ENCODE data around the gene FES.
A peak's percentile ranks its signal among the peaks of the same experiment; 100 is the strongest.

Gene FES

DNA sequence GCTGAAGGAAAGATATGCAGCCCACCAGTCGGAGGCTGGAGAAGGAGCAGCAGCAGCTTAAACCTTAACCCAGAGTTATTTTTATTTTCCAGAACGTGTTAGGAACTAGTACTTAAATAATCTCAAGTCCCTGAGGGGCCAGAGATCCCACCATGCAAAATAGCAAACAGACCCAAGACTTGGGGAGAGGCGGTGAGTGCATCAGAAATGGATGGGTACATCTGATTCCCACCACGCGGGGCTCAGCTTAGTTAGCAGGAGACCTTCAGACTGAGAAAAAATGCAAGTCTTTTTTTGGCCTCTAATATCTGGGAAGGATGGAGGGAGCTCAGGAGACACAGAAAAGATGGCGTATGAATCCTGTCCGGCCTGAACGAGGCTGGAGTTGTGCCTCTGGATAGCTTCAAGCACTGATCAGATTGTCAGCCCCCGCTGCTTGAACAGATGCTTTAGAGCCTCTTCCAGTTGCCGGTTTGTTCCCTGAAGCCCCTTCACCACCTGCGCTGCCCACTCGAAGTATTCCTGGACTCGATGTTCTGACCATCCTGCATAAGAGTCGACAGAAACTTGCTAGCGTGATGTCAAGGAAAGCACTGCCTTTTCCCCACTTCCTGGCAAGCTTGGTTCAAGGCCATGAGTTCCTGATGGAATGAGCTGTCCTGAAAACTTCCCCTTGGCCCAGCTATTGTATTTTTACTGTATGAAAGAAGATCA is 46.7 kb downstream of the FES start:
- no peak for DNase-seq (ENCODE audit: low read depth)

DNA sequence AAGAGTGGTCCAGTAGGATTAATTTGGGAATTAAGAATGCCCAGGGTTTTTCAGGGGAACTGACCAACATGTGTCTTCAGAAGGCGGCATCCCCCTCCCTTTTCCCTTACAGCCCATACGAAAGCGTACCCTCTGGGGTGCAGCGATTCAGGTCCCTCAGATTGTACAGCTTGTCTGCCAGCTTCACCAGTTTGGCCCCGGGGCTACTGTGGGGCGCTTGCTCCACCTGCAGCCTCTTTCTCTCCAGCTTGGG is 47.2 kb downstream of the FES start:
- DNase-seq (ENCODE audit: low read depth): no peak

DNA sequence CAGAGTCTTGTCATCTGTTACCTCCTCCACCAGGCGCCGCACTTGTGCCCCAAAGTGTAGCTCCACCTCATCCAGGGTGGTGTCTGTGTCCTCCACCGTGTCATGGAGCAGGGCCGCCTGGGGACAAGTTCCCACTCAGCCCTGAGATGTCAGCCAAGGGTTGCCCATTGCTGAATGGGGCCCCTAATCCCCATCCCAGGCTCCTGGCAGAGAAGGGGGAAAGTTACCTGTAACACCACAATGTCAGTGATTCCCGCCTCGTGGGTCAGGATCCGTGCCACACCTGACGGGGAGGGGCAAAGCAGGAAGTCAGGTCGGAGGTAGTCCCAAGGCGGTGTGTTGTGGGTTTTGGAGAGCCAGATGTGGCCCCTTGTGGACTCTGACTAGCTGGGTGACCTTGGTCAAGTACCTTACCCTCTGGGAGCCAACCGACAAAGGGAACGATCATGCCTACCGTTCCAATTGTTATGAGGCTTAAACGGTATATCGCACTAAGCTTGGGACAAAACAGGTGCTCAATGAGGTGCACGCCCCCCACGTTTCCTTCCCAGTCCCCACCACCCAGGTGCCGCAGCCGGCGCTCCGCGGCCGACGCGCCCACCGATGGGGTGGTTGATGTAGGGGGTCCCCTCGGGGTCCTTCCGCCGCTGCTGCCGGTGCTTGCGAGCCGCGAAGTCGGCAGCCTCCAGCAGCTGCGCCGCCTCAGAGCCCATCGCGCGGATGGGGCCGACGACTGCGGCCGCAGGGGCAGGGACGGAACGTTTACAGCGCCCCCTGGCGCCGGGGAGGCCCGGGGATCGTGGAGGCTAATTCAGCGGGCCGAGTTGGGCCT is 47.7 kb downstream of the FES start, which contains the start of gene HDDC3:
HDDC3 (minus strand) TSS at position 722 of the 832 bp plus-strand sequence; CDS start at position 713, 9 bp downstream.
- peak; percentile 74 for DNase-seq (ENCODE audit: low read depth)

DNA sequence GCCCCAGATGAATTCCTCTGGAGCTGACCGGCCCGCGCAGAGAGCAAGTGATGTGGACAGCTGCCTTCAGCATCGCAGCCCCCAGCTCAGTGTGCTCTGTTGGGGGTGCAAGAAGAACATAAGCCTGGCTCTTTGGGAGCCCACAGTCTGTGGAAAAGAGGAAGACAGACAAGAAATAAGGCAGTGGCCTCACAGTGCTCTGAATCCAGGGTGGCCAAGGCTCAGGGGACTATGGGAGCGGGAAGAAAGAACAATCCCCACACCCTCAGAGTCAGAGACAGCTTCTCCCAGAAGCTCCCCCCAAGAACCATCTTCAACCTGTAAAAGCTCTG is 48.3 kb downstream of the FES start:
- no peak for DNase-seq (ENCODE audit: low read depth)

GRCh38 chr15:90933301-90933700 is 49.0 kb downstream of the FES start:
- DNase-seq (ENCODE audit: low read depth): no peak

DNA sequence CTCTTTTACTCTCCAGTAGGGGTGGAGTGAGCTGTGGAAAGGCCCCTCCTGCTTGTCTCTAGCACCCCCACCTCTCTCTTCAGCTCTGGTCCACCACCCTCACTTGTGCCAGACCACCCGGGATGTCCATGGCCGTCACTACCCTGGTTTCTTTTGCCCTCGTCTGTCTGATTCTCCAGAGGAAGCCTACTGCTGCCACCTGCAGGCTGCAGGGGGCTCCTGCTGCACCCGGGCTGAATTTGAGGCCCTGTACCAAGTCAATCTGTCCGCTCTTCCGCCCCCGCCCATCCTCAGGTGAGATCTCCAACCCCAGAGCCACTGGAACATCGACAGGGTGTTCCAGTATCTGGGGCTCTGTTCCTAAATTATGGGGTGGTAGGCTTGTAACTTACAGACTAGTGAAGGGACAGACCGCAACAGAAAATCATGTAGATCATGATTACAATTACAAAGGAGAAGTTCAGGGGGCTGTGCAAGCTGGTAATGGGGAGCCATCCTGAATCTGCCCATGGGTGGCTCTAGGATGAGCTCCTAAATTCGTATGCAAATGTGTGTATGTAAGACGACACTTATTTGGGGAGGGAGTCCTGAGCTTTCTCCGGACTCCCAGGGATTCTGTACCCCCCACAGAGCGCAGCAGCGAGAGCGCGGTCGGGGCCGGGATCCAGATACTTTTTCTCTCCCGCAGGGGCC is 50.1 kb downstream of the FES start:
- peak; percentile 63 for DNase-seq (ENCODE audit: low read depth)

DNA sequence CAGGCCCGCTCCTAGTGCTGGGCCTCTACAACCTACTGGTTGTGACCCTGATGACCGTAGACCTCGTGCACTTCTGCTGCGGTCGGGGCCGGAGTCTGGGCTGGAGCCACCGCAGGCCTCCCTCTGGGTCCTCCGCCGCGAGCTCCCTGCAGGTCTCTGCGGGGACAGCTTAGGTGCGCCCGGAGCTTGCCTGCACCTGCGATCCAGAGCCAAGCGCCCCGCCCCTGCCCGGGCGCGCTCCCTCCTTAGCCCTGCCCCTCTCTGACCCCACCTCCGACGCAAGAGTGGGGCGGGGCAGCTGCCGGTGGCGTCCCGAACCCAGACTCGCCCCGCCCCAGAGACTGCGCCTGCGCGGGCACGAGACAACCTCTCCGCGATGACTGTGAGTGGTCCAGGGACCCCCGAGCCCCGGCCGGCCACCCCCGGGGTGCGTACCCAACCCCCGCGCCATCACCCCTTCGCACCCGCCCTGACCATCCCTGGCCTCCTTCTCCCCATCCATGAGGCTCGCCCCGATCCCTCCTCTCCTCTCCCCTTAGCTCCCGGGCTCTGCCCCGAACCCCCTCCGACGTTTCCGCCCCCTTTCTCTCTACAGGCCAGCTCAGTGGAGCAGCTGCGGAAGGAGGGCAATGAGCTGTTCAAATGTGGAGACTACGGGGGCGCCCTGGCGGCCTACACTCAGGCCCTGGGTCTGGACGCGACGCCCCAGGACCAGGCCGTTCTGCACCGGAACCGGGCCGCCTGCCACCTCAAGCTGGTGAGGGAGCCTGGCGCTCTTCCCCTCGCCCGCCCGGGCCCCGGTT is 50.8 kb downstream of the FES start, which contains the start of gene UNC45A:
UNC45A (plus strand) TSS at position 337 of the 803 bp plus-strand sequence; CDS start at position 377, 40 bp downstream.
- peak; percentile 79 for DNase-seq (ENCODE audit: low read depth)

- DNase-seq (ENCODE audit: low read depth): no peak
These were observed 52.5 kb downstream of the FES start for GRCh38 chr15:90936823-90937222.

GRCh38 chr15:90938261-90938660 is 54.0 kb downstream of the FES start:
- DNase-seq (ENCODE audit: low read depth): no peak

DNA sequence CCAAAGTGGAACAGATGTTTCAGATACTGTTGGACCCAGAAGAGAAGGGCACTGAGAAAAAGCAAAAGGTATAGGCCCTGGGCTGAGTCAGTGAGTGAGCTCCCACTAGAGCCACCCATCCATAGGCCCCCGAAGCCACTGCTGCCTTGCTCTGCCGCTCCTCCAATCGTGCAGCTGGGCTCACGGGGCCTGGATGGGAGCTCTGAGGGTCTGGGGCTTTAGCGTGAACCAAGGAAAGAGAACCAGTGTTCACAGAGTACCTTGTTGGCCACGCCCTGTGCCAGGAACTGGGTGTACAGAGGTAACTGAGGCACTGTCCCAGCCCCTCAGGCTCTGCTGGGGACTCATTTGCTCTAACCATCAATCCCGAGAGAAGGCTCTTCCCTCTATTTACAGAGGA is 55.5 kb downstream of the FES start:
- no peak for DNase-seq (ENCODE audit: low read depth)

- DNase-seq (ENCODE audit: low read depth): no peak
These were observed 56.7 kb downstream of the FES start for GRCh38 chr15:90941038-90941437.

- no peak for DNase-seq (ENCODE audit: low read depth)
These were observed 58.2 kb downstream of the FES start for GRCh38 chr15:90942354-90943120.

DNA sequence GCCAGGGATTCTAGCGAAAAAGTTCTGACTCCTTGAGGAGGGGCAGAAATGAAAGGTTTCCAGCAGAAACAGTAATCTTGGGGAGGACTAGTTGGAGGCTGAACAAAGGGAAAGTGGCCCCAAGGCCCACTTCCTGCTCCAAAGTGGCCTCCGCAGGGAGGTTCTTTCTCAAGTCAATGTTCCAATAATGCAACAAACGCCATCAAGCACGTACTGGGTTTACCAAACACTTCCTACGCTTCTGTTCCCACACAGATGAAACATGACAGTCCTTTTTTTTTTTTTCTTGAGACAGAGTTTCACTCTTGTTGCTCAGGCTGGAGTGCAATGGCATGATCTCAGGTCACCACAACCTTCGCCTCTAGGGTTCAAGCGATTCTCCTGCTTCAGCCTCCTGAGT is 60.8 kb downstream of the FES start:
- DNase-seq (ENCODE audit: low read depth): no peak

Data from stromal cell of bone marrow (primary cell).